ENCODE measurements around the gene BAZ2A.

BAZ2A gene

DNA sequence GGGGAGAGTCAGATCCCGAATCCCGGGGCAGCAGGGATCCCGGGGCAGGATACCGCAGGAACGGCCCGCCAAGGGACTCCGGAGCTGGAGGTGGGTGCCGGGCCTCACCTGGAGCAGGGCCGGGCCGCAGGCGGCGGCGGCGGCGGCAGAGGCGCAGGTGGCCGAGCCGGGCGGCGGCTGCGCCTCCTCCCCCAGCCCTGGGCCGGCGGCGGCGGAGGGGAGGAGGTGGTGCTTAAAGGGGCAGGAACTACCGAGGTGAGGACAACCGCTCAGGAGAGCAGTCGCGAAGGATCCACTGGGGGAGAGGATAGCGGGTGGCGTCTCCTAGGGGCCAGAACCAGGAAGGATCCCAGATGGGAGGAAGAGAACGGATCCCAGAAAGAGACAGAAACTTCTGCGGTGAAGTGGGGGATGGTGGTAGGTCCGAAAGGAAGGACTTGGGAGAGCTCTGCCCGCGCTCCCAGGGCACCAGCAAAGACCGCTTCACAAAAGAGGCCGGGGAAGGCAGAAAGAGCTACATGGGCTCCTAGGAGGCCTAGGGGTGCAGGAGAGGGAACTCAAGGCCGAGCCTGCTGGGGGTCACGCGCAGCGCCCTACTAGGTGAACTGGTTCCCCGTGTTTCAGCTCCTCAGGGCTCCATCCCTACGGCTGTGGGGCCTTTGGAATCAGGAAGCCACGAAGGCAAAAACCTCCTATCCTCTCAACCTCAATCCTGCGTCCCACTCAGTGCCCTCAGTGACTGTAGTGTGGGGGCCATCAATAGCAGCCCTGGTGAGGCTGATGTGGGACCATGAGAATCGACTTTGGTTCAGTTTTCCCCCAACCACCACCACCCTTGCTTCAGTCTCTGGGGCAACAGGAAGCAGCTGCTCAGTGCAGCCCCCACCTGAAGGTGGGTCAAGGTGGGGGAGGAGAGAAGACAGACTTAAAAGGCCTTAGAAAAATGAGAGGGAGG, 5.0 kb upstream of the BAZ2A start:
- DNase-seq, result peak; percentile 82

DNA sequence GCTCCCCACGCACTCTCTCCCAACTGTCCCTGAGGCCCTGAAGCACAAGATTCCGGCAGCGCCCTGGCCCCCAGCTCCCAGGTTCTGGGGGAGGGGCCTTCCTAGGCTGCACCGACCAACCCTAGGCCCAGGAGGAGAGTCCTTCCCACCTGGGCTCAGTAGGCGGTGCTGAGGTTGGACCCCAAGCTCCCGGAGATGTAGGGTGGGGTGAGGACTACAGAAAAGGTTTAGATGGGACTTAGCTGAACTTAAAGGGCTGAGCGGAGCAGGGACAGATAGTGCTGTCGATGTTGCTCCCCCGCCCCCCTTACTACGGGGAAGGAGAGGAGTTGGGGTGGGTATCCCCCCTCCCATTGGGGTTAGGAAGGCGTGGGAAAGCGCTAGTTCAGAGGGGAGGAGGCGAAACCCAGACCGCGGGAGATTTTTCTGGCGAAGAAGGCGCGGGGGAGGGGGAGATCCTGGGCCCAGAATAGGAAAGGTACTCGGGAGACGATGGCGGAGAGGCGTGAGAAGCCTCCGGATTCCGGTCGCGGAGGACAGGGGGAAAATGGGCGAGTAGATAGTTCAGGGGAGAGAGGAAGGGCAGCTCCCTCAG, 4.2 kb upstream of the BAZ2A start:
- peak; percentile 56 for DNase-seq

DNA sequence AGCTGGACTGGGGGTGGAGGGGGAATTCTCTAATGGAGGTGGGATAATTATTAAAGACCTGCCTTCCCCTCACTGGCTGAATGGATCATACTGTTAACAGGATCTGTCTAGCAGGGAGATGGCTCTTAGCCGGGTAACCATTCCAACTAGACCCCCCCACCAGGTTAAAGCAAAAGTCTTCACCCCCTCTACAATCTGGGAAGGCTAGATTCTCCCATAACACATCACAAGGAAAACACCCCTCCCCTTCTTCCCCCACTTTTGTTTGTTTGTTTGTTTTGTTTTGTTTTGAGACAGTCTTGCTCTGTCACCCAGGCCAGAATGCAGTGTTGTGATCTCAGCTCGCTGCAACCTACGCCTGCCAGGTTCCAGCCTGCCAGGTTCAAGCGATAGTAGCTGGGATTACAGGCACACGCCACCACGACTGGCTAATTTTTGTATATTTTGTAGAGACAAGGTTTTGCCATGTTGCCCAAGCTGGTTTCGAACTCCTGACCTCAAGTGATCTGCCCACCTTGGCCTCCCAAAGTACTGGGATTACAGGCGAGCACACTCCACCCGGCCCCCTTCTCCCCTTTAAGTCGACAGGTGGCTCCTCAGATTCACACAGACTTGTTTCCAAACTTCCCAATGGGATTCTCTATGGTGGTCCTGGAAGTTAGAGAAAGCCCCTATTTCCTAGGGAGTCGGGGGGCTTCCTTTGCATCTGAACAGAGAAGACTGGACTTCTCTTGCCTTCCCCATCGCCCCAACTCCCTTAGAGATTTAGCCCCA, 3.5 kb upstream of the BAZ2A start:
- no peak for DNase-seq

DNA sequence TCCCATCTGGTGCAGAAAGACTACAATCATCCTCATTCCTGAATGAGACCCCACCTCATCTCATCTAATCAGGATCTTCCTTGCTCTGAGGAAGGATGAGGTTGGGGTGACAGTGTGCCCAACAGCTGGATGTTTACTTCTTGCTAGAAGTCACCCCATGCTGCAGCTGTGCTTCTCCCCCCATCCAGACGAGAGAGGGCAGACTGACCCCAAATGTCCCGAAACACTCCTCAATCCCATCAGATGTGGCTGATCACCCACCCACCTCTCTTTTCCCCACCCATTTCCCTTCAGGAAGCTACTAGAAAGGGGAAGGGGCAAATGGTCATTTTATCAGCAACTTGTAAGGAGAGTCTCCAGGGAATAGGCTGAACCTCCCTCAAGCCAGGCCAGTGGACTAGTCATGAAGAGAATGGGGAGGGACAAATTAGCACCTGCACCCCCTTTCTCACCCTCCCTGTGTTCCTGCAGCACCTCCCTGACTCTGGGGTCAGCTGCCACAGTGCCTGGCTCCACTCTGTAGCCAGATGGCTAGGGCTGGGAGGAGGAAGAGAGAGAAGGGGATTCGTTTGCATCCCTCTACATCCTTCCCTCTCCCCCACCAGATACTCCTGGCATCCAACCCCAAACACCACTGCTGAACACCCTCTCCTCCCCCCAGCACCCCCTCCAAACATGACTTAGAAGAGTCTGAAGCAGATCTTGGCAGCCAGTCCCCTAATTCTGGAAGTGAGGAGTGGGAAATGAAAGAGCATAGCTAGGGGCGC, 2.8 kb upstream of the BAZ2A start:
- DNase-seq, result no peak

DNA sequence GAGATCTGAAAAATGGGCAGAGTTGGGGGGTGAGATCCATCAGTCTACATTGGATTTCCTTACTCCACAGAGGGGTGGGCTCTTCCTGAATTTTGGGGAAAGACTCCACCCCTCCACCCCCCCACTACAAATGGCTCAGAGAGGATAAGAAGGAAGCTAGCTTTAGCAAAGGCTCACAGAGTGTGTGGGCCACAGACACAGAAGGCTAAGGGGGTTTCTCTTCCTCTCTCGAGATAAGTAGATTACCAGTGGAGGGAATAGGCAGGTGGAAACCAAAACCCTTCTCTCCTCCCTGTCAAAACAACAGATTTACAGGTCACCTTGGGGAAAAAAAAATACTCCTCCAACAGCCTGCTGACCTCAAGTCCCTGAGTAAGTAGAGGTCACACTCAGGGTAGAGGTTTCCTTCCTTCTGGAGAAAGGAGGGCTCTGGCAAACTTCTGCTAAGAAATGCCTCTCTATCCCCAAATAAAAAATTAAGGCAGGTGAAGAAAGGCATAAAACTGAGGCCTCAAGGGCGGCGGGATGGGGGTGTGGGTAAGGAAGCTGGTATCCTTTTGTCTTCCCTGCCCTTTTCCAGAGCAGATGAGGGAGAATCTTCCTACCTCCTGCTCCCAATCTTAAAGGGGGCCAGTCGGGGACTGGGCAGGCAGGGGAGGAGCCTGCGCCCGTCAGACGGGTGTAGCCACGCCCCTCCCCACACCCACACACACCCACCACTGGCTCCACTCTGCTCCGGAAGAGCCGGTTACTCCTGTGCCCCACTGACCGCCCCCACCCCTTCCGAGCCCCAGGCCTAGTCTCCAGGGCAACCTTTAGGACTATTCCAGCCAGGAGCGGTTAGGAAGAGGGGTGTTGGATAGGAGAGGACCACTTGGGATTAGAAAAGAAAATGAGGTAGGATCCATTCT, 1.9 kb upstream of the BAZ2A start:
- DNase-seq, result peak; percentile 52

DNA sequence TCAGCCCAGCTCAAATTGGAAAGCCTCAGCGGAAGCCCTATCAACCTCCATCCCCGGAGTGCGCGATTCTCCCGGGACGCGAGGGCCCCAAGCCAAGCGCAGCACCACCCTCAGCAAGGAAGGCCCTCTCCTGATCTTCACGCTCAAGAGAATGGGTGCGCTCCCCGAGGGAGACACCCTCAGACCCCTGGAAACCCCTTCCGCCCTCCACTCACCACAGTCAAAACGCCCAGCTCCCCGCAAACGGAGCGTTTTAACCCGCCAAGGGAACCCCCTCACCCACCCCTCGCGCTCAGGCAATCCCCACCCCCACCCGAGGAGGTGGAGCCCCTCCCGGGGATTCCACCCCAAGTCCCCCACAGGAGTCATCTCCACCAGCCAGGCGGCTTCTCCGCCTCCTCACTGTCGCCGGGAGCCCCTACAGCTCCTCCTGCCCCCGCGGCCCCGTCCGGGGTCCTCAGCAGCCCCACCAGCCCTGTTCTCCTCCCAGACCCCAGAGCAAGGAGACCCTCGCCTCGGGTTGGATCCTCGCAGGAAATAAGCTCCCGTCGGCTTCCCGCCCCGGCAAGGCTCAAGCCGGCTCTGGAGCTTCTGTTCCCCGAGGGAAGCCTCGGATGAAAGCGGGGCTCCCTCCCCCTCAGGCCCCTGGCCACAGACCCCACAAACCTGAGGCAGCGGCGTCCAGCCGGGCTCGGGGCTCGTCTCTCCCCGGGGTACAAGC, 507 bp downstream of the BAZ2A start:
- DNase-seq, result no peak

DNA sequence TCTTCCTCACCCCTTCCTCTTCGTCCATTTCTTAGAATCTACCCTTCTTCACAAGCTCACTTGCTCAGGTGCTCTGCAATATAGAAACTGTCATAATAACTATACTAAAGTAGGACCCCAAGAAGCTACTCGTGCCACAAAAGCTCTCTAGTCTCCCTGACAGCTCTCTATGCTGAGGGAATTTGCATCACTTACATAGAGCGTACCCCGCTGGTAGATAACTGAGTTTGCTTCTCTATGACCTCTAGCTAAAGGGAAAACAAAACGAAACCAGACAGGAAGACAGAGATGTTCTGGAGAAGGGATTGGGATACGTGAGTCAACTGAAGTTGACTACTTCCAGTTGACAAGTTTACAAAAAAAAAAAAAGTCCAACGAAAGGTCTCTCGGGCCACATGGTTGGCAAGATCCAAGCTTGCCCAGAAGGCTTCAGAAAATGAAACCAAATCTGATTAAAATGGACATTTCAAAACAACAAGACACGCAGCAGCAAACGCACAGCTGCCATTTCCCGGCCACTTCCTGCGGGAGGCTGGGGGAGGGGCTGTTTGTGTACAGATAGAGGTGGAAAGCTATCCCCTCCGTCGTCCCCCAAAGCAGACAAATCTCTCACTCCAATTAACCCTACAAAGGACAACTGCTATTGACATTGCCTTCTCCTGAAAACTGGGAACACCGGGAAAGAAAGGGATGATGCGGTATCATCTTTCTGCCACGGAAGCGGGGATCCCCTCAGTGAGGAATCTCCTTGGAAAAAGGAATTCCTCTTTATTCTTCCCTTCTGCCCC, 1.3 kb downstream of the BAZ2A start:
- DNase-seq, result peak; percentile 11

GRCh38 chr12:56626701-56627100, 3.4 kb downstream of the BAZ2A start:
- DNase-seq, result no peak

DNA sequence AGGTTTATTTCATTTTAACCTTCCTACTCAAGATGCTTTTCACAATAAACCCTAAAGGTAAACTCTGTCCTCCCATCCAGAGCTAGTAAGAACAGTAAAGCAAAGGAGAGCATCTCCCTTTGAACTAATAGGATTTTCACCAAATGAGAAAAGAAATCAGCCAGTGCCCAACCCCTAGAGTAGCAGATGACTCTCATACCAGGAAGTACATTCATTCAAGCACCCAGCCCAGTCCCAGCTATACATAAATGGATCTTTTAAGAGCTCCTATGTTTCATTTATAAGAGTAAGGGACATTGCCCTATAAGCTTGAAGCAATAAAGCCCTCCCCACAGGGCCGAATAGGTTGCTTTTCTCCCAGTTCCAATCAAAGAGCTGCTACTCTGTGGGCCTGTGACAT, 7.6 kb downstream of the BAZ2A start:
- no peak for DNase-seq

- DNase-seq, result no peak
Measured at GRCh38 chr12:56616925-56617324, 13.2 kb downstream of the BAZ2A start.

DNA sequence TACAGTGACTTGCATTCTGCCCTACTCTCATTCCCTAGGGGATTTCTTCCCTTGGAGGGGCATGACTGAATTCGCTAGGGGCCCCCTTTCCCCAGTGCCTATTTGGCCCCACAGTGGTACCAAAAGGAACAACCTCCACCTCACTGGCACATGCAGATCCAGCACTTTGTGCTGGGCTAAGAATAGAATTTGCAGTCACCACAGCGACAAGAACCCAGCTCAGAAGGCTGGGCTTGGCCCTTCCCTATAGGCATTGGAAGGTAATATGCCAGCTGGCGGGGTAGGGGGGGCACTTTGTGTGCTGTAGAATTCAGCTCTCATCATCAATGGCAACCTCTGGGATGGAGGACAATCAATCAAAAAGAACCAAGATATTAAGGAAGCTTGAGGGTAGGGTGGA, 13.9 kb downstream of the BAZ2A start:
- no peak for DNase-seq

- no peak for DNase-seq
Measured at GRCh38 chr12:56614627-56615026, 15.5 kb downstream of the BAZ2A start.

DNA sequence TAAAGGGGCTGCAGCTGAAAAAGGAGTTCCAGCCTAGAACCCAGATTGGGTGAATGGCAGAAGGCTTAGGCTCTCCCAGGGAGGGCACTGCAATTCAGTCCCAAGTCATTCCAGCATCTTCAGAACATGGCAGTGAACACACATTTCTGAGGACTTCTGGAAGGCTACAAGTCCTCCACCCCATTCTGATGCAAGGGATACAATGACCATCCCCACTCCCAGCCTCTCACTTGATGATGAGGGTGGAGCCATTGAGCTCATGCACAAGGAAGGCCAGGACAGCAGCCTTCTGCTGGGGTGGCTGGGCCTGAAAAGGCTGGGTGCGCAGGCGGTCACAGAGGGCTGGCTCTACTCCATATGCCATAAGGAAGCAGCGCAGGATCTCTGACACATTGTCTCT, 25.8 kb downstream of the BAZ2A start:
- DNase-seq, result no peak

- DNase-seq, result no peak
Measured at GRCh38 chr12:56602239-56602638, 27.9 kb downstream of the BAZ2A start.

DNA sequence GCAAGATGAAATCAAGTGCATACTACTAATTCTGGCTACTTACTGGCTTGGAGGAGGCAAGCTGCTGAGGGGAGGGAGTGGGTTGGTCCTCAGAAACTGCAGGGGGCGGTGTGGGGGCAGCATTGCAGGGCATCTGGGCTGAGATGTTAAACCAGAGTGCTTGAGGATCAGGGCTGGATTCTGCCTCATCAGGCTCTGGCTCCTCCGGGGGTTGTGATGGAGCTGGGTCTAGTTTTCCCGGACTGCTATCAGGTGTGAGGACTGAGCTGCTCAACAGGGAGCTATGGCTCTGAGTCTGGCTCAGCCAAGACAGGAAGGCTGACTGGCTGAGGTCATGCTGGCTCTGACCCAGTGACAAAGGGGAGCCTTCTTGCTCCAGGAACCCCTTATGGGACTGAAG, 28.6 kb downstream of the BAZ2A start:
- DNase-seq, result no peak

- DNase-seq, result no peak
Measured at GRCh38 chr12:56600753-56601152, 29.4 kb downstream of the BAZ2A start.

DNA sequence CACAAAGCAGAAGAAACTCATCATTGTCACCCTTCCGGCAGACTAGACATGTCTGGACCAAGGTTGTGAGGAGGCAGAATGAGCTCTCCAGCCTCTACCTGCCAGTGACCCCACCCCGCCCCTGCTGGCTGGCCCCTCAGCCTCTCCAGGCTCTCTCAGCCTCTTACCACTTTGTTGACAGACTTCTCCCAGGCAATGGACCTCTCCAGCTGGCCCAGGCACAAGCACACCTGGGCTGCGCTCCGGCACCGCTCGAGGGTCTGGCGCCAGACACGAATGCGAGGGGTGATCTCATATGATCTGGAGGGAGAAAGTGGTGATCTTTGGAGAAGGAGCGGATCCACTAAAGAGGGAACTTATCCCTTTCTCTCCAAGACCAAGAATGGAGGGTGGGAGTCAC, 30.3 kb downstream of the BAZ2A start:
- DNase-seq, result peak; percentile 20

DNA sequence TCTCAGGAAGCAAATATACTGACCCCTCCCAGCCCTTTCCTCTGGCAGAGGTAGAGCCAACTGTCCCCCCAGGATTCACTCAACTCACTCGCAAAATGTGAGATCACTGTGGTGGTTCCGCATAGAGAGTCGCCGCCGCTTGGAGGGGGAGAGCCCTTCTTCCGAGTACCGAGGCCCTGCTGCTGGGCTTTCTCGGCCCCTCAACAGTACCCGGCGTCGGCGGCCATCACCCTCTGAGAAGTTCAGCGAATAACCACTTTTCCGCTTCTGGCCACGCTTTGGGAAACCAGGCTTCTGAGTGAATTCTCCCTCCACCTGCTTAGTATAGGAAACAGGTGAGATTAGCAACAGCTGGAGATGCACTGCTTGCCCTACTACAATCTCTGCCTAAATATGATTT, 31.1 kb downstream of the BAZ2A start:
- no peak for DNase-seq

DNA sequence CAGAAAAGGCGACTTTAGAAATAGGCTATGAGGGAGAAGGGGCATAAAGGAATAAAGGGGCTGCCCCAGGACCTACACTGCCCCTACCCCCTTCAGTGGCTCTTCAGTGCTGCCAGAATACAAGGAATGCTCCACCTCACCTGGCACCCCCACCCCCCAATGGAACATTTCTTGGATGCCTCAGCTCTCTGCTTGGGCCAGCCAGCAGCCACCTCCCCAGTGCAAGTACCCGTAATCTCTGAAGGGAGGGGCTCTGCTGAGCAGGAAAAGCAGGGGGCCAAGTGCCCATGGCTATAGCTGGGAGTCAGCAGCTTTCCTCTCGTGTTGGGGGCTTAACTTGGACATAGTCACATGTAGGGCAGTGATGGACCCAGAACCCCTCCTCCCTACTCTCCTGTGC, 33.3 kb downstream of the BAZ2A start:
- DNase-seq, result no peak

DNA sequence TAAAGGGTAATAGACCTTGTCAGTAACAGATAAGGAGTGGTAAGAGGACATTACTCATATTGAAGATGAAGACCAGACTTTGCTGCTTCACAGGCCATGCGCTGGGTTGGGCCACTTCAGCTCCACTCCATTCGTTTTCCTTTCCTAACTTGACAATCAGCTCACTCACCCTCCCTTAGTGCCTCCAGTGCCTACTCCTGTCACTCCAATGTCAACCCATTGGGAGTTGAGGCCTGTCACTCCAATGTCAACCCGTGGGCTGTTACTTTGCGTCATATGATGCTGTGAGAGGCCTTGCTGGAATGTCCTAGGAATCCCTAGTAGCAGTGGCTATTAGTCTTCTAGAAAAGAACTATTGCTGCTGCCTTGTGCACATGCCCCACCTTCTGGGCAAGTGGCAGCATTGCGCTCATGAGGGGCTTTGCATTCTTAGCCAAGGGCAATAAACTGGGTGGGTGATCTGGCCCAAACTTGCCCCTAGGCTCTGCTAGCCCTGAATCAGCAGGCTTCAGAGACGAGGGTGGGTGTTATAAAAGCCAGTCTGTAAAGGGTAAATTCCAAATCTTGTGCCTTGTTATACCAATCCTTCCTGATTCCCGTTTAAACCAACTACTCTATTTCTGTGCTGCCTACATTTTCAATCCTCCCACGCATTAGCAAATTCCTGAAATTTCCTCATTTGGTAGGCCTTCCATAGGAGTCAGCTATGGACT, 36.1 kb downstream of the BAZ2A start:
- peak; percentile 22 for DNase-seq

Data from NCI-H510A (cell line).